Stimulated activated CD4-positive, alpha-beta T cell treated with anti-CD3 and anti-CD28 coated beads, TNF-alpha, amount 100 ng/mL, for 48 hours (primary cell): ENCODE measurements around the gene VEZT.
"Not testable (repeated sequence)": the region's sequence is repeated elsewhere in the genome, so short reads cannot be mapped to it uniquely, and the experiment has no call there.

Experiments
- DNase-seq, 3 donors: peaks; one replicate each; pipeline ENCODE4 v3.0.0-alpha.2; 2020; ENCODE audit warnings: low read depth in 3 of 3

VEZT gene

DNA sequence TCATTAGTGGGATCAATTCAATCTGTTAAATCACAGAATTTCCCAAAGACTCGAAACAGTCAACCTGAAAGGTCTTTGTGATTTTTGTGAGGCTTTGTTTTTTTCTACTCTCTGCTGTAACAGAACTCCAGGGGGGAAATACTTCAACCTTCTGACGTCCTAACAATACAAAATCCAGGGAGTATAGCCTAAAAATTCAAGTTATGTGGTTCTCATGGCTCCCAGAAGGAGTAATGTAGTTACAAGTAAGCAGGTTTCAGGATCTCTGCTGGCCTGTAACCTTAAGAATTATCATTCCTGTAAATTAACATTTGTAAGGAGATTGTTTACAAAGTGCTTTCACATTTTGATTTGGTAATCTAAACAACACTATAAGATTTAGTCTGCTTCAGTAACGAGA is 39.9 kb downstream of the VEZT start:
- DNase-seq = no peak

DNA sequence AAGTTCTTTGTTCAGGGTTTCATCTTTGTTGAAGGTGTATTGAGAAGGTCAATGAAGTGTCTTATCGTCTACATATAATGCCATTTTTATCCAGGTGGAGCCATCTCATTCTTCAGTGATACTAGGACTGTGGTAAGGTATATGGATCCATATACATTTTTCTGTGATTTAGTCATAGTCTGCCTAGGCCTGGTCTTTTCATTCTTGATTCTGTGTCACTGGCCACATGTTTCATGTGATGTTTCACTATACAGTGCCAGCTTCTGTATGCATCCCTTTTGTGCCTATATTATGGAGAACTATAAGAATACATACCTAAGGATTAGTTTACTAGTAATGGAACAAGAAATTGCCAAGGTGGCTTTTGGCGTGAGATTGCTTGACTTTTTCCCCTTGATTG is 40.5 kb downstream of the VEZT start:
- no peak for DNase-seq

DNA sequence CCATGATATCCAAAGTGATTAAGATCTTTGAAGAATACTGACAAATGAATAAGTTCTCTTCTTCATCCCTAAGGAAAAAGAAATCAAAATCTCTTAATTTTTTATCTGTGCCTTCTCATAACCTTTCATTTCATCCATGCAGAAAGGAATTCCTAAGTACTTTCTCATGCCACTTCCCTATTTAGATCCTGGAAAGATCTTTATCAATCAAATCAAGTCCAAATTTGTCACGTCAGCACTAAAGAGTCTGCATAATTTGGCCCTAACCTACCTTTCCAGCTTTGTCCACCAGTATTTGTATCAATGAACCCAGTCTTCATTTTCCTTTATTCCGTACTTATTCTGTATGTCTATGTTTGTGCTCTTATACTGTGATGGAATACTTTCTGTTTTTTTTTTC is 41.2 kb downstream of the VEZT start:
- DNase-seq = no peak

DNA sequence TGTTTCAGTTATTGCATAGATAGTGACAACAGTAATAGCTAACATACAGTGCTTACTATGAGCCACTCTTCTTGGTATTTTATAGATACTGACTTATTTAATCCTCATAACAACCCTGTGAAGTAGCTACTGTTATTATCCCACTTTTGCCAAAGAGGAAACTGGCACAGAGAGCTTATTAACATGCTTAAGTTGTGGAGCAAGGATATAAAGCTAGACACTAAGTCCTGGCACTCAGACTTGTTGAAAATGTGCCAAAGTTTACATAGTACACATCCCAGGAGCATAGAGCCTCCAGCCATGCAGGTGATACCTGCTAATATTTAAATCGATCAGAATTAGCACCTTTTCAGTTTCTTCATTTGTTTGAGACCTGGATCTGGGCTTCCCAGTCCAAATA is 41.8 kb downstream of the VEZT start:
- DNase-seq = no peak

DNA sequence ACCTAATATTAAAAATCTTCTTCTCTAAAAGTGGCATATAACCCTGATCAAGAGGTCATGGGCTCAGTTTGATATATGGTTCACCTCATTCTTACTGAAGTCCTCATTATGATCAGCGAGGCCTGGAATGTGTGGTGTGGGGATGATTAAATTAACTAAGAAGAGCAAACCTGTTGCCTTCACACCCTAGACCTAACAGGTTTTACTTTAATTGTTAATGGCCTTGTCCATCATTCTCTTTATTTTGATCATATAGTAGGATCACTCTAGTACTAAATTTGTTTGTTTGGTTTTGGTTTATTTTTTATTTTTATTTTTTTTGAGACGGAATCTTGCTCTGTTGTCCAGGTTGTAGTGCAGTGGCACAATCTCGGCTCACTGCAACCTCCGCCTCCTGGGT is 43.5 kb downstream of the VEZT start:
- DNase-seq = no peak

DNA sequence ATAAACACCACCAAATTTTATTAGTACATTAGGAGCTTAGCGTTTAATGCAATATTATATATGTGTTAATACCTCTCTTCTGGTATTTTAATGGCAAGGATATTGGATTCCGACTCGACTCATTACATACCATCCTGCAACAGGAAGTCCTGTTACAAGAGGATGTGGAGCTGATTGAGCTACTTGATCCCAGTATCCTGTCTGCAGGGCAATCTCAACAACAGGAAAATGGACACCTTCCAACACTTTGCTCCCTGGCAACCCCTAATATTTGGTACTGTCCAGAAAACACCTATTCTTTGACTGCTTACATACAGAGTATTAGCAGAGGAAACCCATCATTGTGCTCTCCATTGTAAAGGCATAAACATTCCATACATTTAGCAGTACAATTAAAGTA is 45.2 kb downstream of the VEZT start:
- no peak for DNase-seq

DNA sequence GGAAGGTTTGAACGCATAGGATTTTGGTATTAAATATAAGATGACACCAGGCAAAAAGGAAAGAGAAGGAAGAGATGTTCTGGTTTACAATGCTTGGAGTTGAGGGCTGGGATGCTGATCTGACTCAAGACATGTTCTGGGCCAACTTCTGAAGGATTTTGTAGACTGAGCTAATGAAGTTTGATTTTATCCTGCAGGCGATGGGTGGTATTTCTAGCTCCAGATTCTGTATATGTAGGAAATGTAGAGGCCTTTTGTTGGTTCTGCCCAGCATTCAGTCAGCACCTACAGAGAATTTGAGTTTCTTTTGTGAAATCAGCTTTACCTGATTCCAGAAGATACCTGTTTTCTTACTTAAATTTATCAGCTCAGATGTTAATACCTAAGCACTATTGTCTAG is 48.2 kb downstream of the VEZT start:
- DNase-seq = no peak

DNA sequence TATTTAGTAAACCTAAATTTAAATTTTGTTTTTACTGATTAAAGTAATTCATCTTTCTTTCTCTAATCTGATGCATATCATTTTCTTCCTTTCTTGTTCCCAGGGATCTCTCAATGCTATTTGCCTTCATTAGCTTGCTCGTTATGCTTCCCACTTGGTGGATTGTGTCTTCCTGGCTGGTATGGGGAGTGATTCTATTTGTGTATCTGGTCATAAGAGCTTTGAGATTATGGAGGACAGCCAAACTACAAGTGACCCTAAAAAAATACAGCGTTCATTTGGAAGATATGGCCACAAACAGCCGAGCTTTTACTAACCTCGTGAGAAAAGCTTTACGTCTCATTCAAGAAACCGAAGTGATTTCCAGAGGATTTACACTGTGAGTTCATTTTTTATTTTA is 48.6 kb downstream of the VEZT start:
- DNase-seq = no peak

DNA sequence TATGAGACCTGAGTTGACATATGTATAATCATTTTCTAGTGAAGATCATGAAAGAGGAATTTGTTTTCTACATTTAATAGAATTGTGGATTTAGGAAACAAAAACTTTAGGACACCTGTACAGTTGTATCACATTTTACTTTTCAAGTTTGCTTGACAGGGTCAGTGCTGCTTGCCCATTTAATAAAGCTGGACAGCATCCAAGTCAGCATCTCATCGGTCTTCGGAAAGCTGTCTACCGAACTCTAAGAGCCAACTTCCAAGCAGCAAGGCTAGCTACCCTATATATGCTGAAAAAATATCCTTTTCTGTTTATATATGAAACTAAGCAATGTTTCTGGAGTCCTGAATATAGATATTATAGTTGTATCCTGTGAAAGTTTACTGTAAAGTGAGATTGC is 52.3 kb downstream of the VEZT start:
- DNase-seq = no peak

DNA sequence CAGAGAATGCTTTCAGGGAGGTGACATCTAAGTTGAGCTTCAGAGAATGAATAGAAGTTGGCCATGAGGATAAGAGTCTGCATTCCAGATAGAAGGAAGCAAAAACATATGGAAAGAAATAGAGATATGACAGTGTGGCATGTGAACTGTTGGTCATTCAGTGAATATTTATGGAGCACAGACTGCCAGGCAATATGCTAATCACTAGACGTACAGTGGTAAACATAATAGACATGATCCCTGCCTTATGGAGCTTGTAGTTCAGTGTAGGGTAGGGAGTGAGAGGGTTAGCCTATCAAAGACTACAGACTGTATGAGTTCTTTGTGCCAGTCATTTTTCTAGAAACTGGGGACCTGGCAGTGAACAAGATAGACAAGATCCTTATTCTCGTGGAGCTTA is 53.9 kb downstream of the VEZT start:
- DNase-seq = no peak

DNA sequence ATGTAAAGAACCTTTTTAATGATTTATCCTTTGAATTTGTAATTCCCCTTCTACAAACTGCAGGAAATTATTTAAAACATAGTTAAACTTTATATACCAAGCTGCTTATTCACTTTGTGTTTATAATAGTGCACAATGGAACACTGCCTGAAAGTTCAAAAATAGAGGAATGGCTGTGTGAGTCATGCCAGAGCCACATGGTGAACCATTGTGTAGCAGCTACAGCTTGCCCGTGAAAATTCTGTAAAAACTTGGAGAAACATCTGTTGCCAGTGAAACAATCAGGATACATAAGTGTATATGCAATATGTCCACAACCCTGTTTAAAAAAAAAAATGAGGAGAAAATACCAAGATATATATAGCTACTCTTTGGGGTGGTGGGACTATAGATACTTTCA is 59.5 kb downstream of the VEZT start:
- DNase-seq = no peak

DNA sequence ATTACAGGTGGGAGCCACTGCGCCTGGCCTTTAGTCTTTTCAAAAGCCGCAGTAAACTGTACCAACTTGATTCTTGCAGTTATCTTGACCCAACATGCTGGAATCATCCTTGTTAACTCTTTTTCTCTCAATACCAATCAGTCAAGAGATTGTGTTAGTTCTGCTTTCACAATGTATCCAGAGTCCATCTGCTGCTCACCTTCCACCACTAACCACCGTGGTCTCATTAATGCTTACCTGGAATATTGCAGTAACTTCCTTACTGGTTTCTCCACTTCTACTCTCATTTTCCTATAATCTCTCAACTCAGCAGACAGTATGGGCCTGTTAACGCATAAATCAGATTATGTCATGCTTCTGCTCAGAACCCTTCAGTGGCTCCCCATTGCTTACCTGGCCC is 62.2 kb downstream of the VEZT start:
- DNase-seq = no peak

DNA sequence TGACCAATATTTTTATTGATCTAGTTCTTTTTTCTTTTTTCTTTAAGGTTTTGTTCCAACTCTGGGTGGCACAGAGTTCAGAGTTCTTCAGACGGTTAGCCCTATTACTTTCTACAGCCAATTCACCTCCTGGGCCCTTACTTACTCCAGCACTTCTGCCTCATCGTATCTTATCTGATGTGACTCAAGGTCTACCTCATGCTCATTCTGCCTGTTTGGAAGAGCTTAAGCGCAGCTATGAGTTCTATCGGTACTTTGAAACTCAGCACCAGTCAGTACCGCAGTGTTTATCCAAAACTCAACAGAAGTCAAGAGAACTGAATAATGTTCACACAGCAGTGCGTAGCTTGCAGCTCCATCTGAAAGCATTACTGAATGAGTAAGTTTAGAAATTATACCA is 64.7 kb downstream of the VEZT start:
- no peak for DNase-seq

DNA sequence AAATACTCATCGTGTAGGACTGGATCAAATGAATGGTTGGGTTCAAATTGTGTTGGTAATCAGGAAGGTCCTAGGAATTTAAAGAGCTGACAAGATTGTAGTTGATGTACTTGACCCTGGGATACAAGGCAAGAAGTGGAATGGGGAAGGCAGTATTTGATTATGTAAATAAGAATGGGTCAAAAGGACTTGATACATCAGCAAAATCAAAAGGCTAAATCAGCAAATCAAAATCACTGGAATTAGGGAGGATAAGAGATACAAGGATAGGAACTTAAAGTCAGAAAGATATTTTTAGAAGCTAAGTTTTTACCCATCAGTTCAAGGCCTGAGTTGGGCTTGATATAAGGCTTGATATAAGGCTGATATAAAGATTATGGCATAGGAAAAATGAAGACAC is 65.8 kb downstream of the VEZT start:
- no peak for DNase-seq

DNA sequence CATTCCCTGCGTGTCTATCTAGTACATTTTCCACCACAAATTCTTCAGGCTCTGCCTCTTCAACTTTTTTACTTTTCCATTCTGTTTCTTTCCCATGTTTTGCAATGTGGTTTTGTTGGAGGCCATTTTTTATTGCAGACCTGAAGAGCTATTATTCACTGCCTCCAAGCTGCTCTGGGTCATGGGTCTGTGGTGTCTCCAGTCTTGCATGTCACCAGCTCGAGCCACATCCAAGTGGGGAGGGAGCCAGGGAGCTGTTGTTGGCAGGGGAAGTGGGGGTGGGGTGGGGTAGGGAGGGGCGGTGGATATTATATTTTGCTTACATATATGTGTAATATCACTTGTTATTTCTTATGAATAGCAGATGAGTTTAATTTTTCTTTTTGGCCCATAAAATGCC is 69.1 kb downstream of the VEZT start:
- DNase-seq = no peak

DNA sequence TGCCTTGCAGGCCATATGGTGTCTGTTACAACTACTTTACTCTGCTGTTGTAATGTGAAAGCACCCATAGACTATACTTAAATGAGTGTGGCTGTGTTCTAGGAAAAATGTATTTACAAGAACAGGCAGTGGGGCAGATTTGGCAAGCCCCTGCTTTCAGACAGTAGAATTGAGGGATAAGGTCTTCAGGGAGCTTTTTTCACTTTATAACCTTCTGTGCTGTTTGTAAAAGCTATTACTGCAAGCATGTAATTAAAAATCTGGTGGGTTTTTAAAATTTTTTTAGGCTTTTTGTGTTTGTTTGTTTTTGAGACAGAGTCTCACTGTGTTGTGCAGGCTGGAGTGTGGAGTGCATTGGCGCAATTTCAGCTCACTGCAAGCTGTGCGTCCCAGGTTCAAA is 73.9 kb downstream of the VEZT start:
- no peak for DNase-seq

DNA sequence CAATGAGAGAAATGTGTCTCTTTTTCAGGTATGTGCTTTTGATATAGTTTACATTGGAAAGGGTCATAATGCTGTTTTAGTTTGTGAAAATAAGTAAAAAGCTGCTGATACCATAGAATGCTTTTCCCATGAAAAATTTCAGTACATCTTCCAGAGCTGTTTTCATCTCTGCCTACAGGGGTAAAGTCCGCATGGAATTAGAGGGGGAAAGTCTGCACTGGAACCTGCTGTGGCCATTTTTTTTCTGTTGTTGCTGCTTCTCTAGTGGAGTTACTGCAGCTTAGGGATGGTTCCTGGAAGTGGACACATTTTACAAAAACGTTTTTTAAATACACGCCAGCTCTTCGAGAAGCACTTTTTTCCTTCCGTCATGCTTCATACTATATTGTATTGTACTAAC is 81.3 kb downstream of the VEZT start:
- no peak for DNase-seq

DNA sequence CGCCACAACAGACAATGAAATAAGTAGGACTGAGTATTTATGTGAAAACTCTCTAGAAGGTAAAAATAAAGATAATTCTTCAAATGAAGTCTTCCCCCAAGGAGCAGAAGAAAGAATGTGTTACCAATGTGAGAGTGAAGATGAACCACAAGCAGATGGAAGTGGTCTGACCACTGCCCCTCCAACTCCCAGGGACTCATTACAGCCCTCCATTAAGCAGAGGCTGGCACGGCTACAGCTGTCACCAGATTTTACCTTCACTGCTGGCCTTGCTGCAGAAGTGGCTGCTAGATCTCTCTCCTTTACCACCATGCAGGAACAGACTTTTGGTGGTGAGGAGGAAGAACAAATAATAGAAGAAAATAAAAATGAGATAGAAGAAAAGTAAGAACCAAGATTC is 82.7 kb downstream of the VEZT start:
- no peak for DNase-seq

DNA sequence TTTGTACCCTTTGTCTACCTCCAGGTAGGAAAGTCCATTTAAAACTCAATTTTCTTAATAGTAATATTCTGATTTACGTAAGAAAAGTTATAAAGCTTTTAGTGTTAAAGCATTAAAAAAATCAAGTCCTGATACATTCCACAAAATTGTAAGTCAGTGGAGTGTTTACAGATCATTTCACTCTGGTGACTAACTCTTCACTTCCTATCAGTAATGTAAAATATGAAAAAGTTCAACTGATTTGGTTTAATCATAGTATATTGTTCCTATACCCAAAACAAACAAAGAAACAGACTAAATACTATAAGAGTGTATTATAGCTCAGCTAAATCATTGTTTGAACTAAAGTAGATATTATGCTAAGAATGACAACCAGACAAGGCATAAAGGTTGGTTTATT is 85.9 kb downstream of the VEZT start:
- DNase-seq = no peak

DNA sequence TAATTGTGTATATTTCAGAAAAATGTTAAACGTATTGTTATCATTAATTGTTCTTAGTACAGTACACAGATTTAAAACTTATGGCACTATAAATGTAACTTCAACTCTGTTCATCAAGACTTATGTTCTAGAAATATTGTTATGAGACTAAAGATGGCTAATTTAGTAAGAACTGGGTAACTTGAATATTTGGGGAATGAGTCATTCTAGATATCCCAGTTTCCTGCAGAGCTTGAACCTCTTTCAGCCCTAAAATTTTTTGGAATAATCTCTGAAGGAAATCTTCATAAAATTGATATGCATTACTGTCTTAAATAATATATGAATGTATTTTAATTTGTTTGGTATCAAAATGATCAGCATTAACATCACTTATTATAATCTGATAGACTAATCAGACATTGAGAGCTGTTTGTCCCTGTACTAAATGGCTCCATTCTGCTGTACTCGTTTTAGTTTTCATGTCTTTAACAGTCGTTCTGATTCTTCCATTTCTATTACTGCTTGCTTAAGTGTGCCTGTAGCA is 87.1 kb downstream of the VEZT start:
- DNase-seq = no peak

DNA sequence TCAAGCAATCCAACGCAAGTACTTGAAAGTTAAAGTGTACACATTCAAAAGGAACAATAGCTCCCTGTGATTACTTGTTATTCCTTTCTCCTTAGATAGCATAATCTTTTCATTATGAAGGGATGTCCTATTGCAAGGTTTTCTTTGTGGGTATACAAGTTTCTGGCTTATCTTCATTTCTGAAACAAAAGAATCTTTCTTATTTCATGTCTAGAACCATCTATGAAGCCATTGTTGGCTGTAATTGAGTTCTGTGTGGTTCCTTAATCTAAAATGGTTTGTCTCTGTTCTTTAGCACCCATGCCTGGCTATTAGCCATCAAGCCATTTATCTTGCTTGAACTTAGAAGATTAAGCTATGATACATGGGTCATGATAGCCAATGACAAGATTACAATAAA is 95.0 kb downstream of the VEZT start:
- DNase-seq = no peak

DNA sequence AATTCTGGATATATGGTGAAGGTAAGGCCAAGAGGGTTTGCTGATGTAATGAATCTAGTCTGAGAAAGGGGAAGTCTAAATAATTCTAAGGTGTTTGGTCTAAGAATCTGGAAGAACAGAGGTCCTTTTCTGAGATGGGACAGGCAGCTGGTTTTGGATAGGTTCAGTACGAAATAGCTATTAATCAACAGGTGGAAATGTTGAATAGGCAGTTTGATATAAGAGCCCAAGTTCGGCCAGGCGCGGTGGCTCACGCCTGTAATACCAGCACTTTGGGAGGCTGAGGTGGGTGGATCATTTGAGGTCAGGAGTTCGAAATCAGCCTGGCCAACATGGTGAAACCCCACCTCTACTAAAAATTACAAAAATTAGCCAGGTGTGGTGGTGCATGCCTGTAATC is 97.1 kb downstream of the VEZT start:
- DNase-seq = not testable (repeated sequence)

DNA sequence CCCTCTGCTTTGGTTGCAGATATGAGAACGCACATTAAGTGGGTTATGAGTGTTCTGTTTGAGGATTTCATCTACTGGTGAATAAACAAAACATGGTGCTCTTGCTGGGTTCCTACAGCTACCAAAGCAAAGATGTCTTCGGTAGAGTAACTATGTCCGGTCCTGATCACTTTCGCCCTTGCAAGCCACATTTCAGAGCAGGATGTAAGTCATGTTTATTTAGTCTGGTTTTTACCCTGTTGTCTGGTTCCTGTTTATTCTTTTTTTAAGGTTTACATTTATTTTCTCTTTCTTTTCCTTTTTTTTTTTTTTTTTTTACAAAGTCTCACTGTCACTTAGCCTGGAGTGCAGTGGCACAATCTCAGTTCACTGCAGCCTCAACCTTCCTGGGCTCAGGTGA is 99.2 kb downstream of the VEZT start:
- no peak for DNase-seq

DNA sequence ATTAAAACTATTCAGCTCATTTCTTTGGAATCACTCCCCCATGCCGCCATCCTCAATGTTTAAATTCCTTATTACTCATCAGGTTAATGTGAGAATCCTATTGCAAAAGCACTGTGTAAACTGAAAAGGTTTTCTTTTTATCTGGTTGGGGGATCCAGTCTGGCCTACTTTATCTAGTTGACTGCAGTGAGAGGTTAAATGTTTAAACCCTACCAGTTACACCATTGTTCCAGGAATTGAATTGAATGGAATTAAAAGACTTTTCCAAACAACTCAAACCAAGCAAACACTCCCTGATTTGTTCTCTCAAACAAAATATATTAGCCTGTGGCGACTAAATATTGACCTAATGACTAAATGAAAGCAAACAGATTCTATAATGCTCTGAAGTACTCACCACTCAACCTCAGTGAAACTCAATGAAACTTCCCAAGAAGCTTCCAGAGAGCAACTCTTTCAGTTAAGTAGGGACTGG is 100.5 kb downstream of the VEZT start:
- no peak for DNase-seq
